HG02840 (cell line): ENCODE measurements around the gene UPP1.
"Not testable (repeated sequence)": the region's sequence is repeated elsewhere in the genome, so short reads cannot be mapped to it uniquely, and the experiment has no call there.

ENCODE experiments used
- ATAC-seq: cut with Tn5 transposase; IDR thresholded peaks from one replicate; pipeline ENCODE4 v1.9.1; 2021; ENCODE audit warnings: mild to moderate bottlenecking, moderate library complexity, moderate number of reproducible peaks; ENCODE audit not compliant: unreplicated experiment, low FRiP score

Gene UPP1

DNA sequence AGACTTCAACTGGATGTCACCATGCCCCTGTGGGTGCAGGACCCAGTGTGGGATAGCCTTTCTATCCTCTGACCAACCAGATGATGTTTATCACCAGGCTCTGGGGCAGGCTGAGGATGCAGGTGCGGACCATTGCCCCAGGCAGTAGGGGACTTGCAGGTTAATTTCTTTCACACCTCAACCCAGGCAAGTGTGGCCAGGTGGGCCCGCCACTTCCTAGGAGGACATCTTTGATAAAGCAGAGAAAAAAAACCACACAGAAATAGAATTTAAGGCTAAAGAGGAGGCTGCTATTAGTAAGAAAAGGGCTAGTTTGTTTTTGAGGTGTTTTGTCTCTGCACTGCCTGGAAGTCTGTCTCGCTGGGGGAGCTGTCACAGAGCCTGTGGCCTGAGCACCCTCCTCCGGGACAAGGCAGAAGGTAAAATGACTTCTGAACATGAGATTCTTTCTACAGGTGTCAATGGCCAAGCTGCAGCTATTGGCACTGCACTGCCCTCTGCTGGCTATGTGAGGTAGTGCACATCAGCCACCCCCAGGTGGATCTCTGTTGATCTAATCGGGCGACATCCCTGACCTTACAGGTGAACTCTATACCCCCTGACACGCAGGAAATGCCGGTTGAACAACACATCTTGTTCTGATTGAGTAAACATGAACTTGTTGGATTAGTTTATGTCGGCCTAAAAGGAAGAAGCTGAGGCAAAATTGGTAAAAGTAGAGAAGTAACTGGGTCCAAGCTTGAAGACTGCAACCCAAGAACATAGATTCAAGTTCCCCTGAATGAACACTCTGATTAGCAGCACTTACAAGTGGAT is 21.0 kb downstream of the UPP1 start:
- peak; percentile 89 for ATAC-seq

DNA sequence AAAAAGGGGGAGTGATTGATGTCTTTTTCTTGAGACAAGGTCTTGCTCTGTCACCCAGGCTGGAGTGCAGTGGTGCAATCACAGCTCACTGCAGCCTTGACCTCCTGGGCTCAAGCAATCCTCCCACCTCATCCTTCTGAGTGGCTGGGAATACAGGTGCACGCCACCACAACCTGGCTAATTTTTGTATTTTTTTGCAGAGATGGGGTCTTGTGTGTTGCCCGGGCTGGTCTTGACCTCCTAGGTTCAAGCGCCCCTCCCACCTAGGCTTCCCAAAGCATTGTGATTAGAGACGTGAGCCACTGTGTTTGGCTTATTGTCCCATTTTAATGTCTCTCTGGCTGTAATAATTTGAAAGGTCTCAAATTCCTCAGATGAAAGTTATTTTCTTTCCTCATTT is 21.8 kb downstream of the UPP1 start:
- no peak for ATAC-seq

- ATAC-seq: no peak
Measured at GRCh38 chr7:48111596-48111995, 22.5 kb downstream of the UPP1 start.

- no peak for ATAC-seq
Measured at GRCh38 chr7:48112401-48113165, 23.5 kb downstream of the UPP1 start.

- ATAC-seq: no peak
Measured at GRCh38 chr7:48113275-48113674, 24.2 kb downstream of the UPP1 start.

DNA sequence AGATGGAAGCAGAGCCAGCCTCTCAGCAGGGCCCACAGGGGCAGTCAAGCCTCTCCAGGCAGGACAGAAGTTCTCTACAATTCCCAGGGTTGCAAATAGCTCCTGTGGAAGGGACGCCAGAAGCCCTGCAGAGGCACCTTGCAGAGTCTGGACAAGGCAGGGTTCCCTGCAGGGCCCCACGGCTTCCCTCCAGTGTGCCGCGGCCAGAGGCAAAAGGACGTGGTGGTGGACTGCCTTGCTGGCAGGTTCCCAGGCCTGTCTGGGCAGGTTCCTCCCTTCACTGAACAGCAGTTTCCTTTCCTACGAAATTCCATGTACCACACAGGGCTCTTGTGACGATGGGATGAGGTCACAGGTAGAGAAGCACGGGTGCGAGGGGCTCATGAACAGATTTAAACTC is 25.1 kb downstream of the UPP1 start:
- ATAC-seq: no peak

DNA sequence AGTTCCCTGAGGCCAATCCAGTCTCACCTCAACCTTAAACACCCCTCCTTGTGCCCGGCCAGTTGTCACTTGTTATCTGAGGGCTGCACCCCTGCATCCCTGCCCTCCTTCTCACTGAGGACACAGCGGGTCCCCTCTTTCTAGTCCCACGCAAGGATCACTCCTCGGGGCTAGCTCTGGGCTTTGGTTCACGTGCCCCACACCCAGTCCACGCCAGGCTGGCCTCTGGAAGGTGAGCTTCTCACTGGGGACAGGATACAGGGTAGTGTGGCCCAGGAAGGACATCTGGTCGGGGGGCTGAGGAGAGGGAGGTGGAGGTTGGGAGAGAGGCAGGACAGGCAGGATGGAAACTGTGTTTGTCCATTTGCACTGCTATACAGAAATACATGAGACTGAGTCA is 25.5 kb downstream of the UPP1 start:
- ATAC-seq: no peak

GRCh38 chr7:48116043-48116442 is 27.0 kb downstream of the UPP1 start:
- ATAC-seq: no peak

DNA sequence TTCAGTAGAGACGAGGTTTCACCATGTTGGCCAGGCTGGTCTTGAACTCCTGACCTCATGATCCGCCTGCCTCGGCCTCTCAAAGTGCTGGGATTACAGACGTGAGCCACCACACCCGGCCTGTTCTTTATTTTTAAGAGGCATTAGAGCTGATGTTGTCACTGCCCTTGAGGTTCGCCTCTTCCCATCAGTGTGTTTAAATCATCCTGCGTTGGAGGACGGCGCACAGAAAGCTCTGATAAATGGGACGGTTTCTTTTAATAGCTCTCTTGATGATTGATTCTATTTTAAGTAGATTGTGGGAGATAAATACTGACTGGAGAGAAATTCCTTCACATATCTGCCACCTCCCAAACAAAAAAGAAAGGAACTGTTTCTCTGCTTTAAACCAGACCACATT is 29.0 kb downstream of the UPP1 start:
- no peak for ATAC-seq

DNA sequence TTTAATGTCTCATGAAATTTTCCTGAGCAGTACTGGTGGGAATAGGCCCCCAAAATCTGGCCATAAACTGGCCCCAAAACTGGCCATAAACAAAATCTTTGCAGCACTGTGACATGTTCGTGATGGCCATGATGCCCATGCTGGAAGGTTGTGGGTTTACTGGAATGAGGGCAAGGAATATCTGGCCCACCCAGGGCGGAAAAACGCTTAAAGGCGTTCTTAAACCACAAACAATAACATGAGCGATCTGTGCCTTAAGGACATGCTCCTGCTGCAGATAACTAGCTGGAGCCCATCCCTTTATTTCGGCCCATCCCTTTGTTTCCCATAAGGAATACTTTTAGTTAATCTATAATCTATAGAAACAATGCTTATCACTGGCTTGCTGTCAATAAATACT is 31.5 kb downstream of the UPP1 start:
- not testable (repeated sequence) for ATAC-seq

DNA sequence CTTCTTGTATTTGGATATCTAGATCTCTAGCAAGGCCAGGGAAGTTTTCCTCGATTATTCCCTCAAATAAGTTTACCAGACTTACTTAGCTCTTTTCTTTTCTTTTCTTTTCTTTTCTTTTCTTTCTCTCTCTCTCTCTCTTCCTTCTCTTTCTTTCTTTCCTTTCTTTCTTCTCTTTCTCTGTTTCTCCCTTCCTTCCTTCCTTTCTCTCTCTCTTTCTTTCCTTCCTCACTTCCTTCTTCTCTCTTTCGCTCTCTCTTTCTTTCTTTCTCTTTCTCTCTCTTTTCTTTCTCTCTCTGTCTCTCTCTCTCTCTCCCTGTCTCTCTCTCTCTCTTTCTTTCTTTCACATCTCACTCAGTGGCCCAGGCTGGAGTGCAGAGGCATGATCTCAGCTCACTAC is 37.0 kb downstream of the UPP1 start:
- no peak for ATAC-seq

GRCh38 chr7:48130658-48131108 is 41.6 kb downstream of the UPP1 start:
- ATAC-seq: no peak

DNA sequence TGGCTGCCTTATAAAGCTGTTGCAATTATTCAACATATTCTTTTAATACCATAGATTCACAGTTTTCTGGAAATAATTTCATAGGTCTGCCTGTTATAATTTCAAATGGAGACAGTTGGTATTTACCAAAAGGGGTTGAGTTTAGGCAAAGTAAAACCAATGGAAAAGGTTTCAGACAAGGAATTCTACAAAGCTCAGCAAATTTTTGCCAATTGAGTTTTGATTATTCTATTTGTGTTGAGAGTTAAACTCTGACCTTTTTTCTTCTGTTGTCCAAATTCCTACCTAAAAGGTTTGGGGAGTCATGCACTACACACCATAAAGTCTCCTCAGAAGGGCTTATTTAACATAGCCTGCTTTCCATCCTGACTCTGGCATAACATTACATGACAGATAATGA is 43.7 kb downstream of the UPP1 start:
- no peak for ATAC-seq

GRCh38 chr7:48139459-48139858 is 50.4 kb downstream of the UPP1 start:
- ATAC-seq: no peak

DNA sequence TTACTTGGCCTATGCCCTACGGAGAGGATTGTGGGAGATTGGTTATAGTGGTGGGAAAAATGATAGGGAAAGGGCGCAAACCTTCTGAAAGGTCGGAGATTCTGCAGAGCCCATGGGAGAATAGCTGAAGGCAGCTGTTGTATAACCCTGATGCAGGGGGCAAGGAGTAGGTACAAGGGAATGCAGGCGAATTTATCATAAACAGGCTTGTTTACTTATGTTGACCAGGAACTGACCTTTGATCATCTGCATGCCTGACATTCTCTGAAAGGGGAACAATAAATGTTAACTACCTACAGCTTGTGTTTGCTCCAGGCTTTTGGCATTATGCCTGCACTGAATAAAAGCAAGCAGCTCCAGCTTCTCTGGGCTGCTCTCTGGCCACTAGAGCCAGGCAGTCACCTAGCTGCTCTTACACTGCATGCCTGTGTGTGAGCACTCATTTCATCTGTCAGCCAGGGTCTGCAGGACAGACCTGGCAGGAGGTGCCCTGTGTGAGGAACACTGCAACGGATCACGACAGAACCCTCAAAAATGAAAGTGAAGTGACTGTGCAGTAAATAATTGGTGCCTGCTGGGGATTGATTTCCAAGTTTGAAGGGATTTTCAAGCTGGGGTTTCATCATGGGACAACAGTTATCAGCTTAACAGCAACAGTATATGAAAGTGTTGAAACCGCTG is 51.1 kb downstream of the UPP1 start:
- no peak for ATAC-seq

DNA sequence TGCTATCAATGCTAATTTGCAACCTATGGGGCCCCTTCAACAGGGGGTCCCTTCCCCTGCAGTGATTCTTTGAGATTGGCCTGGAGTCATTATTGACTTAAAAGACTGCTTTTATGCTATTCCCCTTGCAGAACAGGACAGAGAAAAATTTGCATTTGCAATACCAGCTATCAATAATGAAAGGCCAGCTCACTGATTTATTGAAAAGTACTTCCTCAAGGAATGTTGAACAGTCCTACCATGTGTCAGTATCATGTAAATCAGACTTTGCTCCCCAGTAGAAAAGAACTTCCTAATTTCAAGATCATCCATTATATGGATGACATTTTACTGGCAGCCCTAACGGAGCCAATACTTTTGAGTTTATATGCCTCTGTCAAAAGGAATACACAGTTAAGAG is 52.5 kb downstream of the UPP1 start:
- ATAC-seq: no peak

DNA sequence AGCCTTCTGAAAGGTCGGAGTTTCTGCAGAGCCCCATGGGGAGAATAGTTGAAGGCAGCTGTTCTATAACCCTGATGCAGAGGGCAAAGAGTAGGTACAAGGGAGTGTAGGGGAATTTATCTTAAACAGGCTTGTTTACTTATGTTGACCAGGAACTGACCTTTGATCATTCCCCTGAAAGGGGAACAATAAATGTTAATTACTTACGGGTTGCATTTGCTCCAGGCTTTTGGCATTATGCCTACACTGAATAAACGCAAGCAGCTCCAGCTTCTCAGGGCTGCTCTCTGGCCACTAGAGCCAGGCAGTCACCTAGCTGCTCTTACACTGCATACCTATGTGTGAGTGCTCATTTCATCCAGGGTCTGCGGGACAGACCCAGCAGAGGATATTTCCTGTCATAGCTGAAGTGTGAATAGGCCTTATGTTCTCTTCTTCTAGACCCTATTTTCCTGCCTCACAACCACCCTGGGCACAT is 55.3 kb downstream of the UPP1 start:
- ATAC-seq: no peak

- ATAC-seq: no peak
Measured at GRCh38 chr7:48147078-48147591, 58.1 kb downstream of the UPP1 start.

- ATAC-seq: not testable (repeated sequence)
Measured at GRCh38 chr7:48147690-48148089, 58.6 kb downstream of the UPP1 start.

GRCh38 chr7:48148311-48148710 is 59.2 kb downstream of the UPP1 start:
- no peak for ATAC-seq

- ATAC-seq: no peak
Measured at GRCh38 chr7:48149058-48149457, 60.0 kb downstream of the UPP1 start.
